ENCODE results near the gene NUDT22. TPM values are rescaled to one million over a fixed set of nuclear protein-coding genes. Genes with fewer than 3 reads are reported as not detected.

The NUDT22 gene, protein sequence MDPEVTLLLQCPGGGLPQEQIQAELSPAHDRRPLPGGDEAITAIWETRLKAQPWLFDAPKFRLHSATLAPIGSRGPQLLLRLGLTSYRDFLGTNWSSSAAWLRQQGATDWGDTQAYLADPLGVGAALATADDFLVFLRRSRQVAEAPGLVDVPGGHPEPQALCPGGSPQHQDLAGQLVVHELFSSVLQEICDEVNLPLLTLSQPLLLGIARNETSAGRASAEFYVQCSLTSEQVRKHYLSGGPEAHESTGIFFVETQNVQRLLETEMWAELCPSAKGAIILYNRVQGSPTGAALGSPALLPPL
- total RNA-seq (2014; rRNA removed; shearing (Covaris generic)), result 69.5 and 70.7 TPM in 2 replicates

DNA sequence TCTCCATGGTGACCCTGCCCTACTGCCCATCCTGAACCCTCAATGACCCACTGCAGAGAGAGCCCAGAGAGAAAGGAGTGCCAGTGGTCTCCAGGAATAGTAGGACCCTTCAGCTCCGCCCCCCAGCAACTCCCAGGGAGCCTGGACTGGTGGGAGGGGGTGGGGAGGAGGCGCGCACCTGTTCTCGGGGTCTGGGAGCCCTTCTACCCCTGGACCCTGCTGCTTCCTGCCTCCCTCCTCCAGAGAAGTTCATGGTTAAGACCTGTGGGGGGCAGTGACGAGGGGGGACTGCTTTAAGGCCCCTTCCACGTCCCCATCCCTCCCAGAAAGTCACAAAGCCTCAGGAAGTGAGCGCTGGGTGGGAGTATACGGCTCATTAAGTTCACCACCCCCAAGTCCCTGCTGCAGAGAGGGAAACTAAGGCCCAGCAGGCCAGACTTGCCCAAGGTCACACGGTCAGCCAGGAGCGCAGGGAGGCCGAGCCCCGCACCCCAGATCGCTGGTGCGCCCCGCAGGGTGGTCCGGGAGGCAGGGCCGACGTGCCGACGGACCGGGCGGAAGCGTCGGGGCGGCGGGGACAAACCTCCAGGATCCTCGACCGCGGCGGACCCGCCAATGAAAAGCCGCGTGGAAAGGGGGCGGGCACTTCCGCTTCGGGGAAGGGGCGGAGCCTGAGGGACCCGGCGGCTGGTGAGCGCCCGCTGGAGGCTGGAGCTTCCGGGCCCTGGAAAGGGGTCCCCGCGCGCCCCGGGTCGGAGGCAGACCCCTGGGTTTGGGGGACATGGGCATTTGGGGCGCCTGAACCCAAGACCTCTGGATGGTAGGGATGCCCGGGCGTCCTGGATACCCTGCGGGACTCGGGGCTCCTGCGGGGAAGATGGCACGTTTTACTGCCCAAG lies at the start of gene NUDT22, which contains the start of gene TRPT1:
Gene NUDT22, plus strand, starts transcription at position 667 of the 899 bp plus-strand sequence. CDS start 379 bp downstream, outside the sequence.
Gene TRPT1, minus strand, starts transcription at position 579 of the 899 bp plus-strand sequence. Its CDS starts 326 bp downstream, at position 253.

DNA sequence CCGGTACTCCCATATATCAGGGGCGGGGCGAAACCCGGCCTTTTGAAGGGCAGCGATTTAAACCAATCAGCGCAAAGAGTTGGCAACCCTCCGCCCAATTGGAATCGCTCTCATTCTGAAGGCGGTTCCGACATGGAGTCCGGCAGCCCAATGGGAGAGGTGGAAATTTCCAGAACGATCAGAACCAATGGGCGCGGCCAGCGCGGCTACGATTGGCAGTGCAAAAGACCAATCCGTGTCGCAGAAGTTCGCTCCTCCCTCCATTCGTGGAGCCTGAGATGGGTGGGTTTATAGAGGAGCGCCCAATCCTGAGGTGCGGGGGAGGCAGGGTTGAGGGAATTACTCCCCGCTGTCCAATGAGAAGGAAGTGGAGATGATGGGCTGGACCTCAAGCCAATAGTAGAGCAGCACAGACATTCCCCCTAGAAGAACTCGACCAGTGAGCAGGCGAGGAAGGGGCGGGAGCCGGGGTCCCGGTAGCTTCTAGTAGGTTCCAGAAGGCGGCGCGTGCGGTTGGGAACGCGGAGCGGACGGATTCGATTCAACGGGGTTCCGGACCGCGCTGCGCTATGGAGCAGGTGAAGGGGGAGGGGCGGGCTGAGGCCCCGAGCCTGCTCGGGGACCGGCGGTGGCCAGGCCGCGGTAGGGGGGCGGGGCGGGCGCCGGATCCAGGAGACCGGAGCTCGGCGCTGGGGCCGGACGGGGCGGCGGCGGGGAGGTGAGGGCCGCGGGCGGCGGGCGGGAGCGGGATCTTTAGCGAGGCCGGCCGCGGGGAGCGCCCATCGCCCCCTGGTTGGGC lies 40.2 kb upstream of the NUDT22 start, which contains the start of gene STIP1:
Gene STIP1, plus strand, starts transcription at position 479 of the 799 bp plus-strand sequence. Its CDS starts 91 bp downstream, at position 570.

DNA sequence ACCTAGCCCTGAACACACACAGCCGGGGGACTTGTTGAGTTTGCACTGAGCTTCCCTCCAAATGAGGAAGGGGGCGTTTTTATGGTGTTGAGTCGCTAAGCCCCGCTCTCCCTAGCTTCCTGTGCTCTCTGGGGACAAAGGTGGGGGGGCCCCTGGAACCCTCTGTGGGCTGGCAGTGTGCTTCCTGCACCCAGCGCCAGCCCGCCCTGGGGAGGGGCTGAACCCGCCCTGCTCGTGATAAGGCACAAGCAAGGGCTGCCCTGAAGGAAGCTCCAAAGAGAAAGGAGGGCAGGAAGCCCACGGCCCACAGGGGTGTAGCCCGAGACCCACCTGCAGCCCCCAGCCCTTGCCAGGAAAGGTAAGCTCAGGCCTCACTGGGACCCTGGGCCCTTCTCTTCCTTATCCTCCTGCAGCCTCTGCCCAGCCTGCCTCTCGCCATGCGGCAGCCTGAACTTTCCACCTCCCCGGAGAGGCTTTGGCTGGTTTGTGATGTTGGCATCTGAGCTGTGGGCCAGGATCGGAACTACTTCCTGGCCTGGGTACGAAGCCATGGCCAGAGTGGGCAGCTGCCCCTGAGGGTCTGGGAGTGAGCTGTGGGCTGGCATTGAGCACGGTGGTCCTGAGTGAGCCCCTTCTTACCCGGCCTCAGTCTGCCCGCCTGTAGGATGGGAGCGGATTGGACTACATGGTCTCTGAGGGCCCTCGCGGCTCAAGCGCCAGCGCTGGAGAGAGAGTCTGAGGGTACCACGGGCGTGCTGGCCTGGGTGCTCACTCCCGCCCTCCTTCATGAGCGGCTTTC lies 19.4 kb upstream of the NUDT22 start, which contains the start of gene FERMT3:
Gene FERMT3, plus strand, starts transcription at position 265 of the 799 bp plus-strand sequence. CDS start 644 bp downstream, outside the sequence.

DNA sequence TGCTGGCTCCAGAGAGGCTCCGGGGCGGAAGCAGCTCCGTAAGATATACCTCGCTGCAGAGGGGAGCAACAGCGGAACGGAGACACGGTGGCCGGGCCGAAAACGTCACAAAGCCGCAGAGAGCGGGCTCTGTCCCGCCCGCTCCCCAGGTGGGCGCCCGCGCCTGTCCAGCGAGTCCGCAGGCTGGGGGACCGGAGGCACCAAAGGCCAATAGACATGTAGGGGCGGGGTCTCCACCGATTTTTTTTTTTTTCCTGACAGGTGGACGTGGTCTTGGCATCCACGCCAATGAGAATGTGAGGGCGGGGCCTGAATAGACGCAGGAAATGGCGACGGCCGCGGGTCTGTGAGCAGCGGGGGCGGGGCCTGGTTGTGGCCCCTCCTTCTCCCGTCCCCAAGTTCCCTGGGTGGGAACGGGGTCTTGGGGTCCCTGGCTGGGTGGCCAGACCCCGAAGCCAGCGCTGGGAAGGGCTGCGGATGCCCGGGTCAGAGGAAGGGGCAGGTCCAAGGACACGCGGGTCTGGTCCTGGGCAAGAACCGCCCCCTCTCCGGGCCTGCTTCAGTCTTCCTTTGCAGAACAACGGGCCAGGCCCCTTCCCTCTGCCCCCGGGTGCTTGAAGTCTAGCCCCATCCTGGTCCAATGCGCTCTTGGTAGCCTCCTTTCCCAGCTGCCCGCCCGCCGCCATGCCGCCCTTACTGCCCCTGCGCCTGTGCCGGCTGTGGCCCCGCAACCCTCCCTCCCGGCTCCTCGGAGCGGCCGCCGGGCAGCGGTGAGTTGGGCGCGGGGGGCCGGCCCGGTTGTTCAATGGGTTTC lies 4.3 kb downstream of the NUDT22 start, which contains the start of gene DNAJC4:
Gene DNAJC4, plus strand, starts transcription at position 378 of the 814 bp plus-strand sequence. Its CDS starts 307 bp downstream, at position 685.

DNA sequence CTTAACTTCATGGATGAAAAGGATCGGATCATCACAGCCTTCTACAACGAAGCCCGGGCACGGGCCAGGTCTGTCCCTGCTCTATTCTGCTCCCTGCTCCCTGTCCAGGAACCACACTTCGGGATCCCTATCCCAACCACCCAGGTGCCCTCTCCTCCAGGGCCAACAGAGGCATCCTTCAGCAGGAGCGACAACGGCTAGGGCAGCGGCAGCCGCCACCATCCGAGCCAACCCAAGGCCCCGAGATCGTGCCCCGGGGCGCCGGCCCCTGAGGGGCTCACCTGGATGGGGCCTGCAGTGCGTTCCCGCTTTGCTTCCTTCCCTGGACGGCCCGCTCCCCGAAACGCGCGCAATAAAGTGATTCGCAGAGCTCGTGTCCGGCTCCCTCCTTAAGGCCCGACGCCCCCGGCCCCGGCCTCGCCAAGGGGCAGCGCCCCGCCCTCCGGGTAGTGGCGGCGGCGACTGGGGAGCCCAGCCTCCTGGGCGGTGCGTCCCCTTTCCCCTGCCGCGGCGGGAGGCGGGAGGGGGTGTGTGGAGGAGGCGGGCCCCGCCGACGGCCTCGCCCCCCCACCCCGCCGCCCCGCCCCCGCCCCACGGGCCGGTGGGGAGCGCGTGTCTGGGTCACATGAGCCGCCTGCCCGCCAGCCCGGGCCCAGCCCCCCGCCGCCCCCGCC lies 8.0 kb downstream of the NUDT22 start, which contains the start of gene VEGFB:
Gene VEGFB, plus strand, starts transcription at position 672 of the 674 bp plus-strand sequence. CDS start 250 bp downstream, outside the sequence.

DNA sequence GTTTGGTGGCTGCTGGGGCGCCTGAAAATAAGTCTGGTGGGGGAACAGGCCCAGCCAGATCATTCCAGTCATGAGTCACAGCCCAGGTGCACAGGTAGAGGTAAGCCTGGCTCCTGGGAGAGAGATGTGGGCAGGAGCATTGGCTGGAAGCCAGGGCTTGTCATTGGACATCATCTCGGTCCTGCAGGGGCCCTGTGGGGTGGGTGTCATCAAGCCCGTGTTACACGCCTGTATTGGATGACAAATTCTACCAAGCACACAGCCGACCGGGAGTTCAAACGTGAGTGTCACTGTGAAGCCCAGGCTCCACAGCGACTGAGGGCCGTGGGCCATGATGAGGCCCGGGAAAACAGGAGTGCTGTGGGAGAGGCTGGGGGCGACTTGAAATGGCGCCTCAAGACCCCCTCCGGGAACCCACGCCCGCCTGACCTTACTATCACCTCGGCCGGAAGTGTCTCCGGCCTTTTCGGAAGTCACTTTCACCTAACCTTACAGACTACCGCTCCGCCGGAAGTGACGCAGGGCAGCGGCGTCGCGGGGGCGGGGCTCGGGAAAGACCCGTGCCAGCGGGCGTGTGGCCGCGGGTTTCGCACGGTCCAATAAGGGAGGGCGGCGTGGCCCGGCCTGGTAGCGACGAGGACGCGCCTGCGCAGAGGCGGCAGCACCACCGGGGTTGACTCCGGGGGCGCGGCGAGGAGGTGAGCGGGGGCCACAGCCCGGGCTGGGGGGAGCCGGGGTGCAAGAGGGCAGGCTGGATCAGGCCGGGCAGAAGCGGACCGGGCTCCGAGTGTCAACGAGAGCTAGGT lies 14.6 kb downstream of the NUDT22 start, which contains the start of gene FKBP2:
Gene FKBP2, plus strand, starts transcription at position 661 of the 806 bp plus-strand sequence. CDS start 1,293 bp downstream, outside the sequence.

DNA sequence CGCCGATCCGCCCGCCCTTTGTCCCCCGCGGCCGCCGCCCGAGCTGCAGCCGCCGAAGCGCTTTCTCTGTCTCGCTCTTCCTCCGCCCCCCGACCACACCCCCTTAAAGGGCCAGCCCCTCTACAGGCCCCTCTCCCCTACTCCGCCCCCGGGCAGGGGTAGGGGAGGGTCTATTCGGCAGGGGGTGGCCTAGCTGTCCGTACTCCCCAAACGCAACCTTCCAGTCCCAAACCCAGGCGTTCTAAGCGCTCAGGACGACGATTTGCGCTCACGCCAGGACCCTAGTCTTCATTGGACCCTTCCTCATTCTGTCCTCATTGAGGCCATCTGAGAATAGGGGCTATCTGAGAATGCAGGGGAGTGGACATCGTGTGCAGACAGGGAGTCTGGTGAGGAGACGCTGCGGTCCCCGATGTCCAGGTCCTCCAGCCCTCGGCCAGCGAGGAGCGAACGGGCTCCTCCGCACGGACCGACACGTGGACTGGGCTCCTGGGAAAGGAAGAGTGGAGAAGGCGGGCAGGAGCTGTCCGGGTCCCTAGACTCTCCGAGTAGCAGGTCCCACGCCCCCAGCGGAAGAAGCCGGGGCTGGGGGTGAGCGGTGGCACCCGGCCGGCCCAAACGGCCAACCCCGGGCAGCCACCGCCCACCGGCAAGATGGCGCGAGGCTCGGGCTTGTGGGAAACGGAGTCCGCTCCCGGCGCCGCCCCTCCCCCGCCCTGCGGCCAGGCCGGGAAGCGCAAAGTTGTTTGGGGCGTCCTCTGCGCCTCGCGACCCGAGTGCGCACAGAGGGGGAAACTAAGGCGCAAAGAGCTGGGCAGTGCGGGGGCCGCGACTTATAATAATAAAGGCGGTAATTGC lies 21.0 kb downstream of the NUDT22 start, which contains the start of gene PPP1R14B:
Gene PPP1R14B, minus strand, starts transcription at position 73 of the 858 bp plus-strand sequence. CDS start 270 bp downstream, outside the sequence.

DNA sequence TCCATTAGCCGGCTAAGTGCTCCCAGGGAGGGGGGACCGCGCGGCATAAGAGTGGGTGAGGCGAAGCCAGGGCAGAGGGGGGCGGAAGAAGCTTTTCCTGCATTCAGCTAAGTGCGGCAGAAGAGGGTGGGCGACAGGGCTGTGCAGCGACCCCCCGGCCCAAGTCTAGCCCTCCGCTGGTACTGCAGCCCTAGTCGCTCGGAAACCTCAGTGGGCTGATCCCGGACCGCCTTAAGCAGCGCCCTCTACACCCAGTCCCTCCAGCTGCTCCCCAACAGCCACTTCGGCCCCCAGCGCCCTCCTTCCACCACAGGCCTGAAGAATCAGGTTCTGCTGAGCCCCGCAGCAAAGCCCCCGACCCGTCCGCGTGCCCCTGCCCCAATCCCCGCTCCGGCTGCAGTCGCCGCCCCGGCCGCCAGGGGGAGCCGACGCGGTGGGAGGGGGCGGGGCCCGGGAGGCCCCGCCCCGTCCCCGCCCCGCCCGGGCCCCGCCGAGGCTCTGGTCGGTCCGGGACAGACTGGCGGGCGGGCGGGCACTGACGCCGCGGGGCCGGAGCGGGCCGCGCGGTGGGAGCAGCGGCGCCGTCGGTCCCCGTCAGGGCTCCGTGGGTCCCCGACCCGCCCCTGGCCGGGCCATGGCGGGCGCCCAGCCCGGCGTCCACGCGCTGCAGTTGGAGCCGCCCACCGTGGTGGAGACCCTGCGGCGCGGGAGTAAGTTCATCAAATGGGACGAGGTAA lies 25.1 kb downstream of the NUDT22 start, which contains the start of gene PLCB3:
Gene PLCB3, plus strand, starts transcription at position 515 of the 737 bp plus-strand sequence. Its CDS starts 120 bp downstream, at position 635.

Other genes starting within 250 kb of the NUDT22 start
- 89.1 and 101 TPM in 2 replicates for gene OTUB1, start 239.8 kb upstream of the NUDT22 start, total RNA-seq (2014; rRNA removed; shearing (Covaris generic))
- 1.2 and 1.4 TPM in 2 replicates for gene FLRT1, start 190.3 kb upstream of the NUDT22 start, total RNA-seq (2014; rRNA removed; shearing (Covaris generic))
- 97.2 and 109 TPM in 2 replicates for gene MACROD1, start 60.2 kb upstream of the NUDT22 start, total RNA-seq (2014; rRNA removed; shearing (Covaris generic))
- gene STIP1, start 40.1 kb upstream of the NUDT22 start, total RNA-seq (2014; rRNA removed; shearing (Covaris generic)), result 311 and 341 TPM in 2 replicates
- gene FERMT3, start 19.6 kb upstream of the NUDT22 start, total RNA-seq (2014; rRNA removed; shearing (Covaris generic)), result 1.3 and 1.9 TPM in 2 replicates
- gene TRPT1, start 88 bp upstream of the NUDT22 start, total RNA-seq (2014; rRNA removed; shearing (Covaris generic)), result 56.2 and 74.4 TPM in 2 replicates
- 16.8 and 23.4 TPM in 2 replicates for gene DNAJC4, start 4.3 kb downstream of the NUDT22 start, total RNA-seq (2014; rRNA removed; shearing (Covaris generic))
- gene VEGFB, start 8.3 kb downstream of the NUDT22 start, total RNA-seq (2014; rRNA removed; shearing (Covaris generic)), result 30.6 and 44.7 TPM in 2 replicates
- 144 and 182 TPM in 2 replicates for gene FKBP2, start 14.8 kb downstream of the NUDT22 start, total RNA-seq (2014; rRNA removed; shearing (Covaris generic))
- 650 and 685 TPM in 2 replicates for gene PPP1R14B, start 20.7 kb downstream of the NUDT22 start, total RNA-seq (2014; rRNA removed; shearing (Covaris generic))
- gene PLCB3, start 25.3 kb downstream of the NUDT22 start, total RNA-seq (2014; rRNA removed; shearing (Covaris generic)), result 39.2 and 44.9 TPM in 2 replicates
- gene BAD, start 58.4 kb downstream of the NUDT22 start, total RNA-seq (2014; rRNA removed; shearing (Covaris generic)), result 99.6 and 101 TPM in 2 replicates
- gene GPR137, start 59.6 kb downstream of the NUDT22 start, total RNA-seq (2014; rRNA removed; shearing (Covaris generic)), result 27.5 and 30.3 TPM in 2 replicates
- 0.61 and 0.68 TPM in 2 replicates for gene KCNK4, start 65.0 kb downstream of the NUDT22 start, total RNA-seq (2014; rRNA removed; shearing (Covaris generic))
- gene CATSPERZ, start 74.1 kb downstream of the NUDT22 start, total RNA-seq (2014; rRNA removed; shearing (Covaris generic)), result 1.9 and 3.7 TPM in 2 replicates
- 60.7 and 66.5 TPM in 2 replicates for gene ESRRA, start 79.2 kb downstream of the NUDT22 start, total RNA-seq (2014; rRNA removed; shearing (Covaris generic))
- 811 and 881 TPM in 2 replicates for gene TRMT112, start 91.3 kb downstream of the NUDT22 start, total RNA-seq (2014; rRNA removed; shearing (Covaris generic))
- gene PRDX5, start 91.8 kb downstream of the NUDT22 start, total RNA-seq (2014; rRNA removed; shearing (Covaris generic)), result 418 and 488 TPM in 2 replicates
- gene CCDC88B, start 113.9 kb downstream of the NUDT22 start, total RNA-seq (2014; rRNA removed; shearing (Covaris generic)), result 4.1 and 5.9 TPM in 2 replicates
- 32.4 and 37.5 TPM in 2 replicates for gene RPS6KA4, start 132.9 kb downstream of the NUDT22 start, total RNA-seq (2014; rRNA removed; shearing (Covaris generic))